Endothelial cell of umbilical vein (primary cell): ENCODE data around the gene THBS1.

Experiments used
- EZH2 ChIP-seq: IDR thresholded peaks from 2 replicates; pipeline ENCODE4 v1.6.1; 2012; ENCODE audit warnings: borderline replicate concordance, low read depth, mild to moderate bottlenecking, moderate library complexity, low read length, inconsistent platforms; ENCODE audit not compliant: severe bottlenecking
- JUN ChIP-seq: IDR thresholded peaks from 2 replicates; pipeline ENCODE4 v1.6.1; 2011; ENCODE audit warnings: borderline replicate concordance, low read depth; ENCODE audit not compliant: insufficient read length, insufficient read depth
- POLR2A ChIP-seq: IDR thresholded peaks from 2 replicates; pipeline ENCODE4 v1.6.1; 2012; ENCODE audit warnings: low read depth, mild to moderate bottlenecking, control low read depth, low read length
- POLR2AphosphoS5 ChIP-seq: IDR thresholded peaks from 2 replicates; pipeline ENCODE4 v1.6.1; 2012; ENCODE audit warnings: low read depth, mild to moderate bottlenecking, control low read depth, low read length, moderate library complexity; ENCODE audit not compliant: insufficient read depth
- TF ChIP-seq, protein P1 (sequence below), 2 donors: IDR thresholded peaks; 1 replicate in 1 of 2; 2 replicates in 1 of 2; pipeline ENCODE4 v1.5.1; 2011; ENCODE audit warnings: low read length in 2 of 2, mild to moderate bottlenecking in 2 of 2, moderate library complexity in 2 of 2, control low read depth in 1 of 2, inconsistent platforms in 1 of 2, low read depth in 1 of 2; ENCODE audit not compliant: insufficient read depth in 1 of 2; ENCODE audit errors: extremely low read depth in 1 of 2

- no peak for TF ChIP-seq POLR2AphosphoS5
- no peak for TF ChIP-seq POLR2A
- TF ChIP-seq, protein P1, sequence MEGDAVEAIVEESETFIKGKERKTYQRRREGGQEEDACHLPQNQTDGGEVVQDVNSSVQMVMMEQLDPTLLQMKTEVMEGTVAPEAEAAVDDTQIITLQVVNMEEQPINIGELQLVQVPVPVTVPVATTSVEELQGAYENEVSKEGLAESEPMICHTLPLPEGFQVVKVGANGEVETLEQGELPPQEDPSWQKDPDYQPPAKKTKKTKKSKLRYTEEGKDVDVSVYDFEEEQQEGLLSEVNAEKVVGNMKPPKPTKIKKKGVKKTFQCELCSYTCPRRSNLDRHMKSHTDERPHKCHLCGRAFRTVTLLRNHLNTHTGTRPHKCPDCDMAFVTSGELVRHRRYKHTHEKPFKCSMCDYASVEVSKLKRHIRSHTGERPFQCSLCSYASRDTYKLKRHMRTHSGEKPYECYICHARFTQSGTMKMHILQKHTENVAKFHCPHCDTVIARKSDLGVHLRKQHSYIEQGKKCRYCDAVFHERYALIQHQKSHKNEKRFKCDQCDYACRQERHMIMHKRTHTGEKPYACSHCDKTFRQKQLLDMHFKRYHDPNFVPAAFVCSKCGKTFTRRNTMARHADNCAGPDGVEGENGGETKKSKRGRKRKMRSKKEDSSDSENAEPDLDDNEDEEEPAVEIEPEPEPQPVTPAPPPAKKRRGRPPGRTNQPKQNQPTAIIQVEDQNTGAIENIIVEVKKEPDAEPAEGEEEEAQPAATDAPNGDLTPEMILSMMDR (IDR thresholded peaks at IDR 0.05; ENCODE audit: extremely low read depth in 1 of 2, insufficient read depth in 1 of 2, low read depth in 1 of 2, low read length in 2 of 2): no peak
- no peak for TF ChIP-seq JUN
- TF ChIP-seq EZH2: no peak
Observed at GRCh38 chr15:39552556-39552955, 28.3 kb upstream of the THBS1 start.
